Liver (tissue), 9 donors: Measurements from ENCODE around the gene TMEM238L. TPM values are rescaled to one million over a fixed set of nuclear protein-coding genes. Genes with fewer than 3 reads are reported as not detected.

Experiments
- DNase-seq: peaks from one replicate; pipeline ENCODE4 v3.0.0-alpha.2; 2017; ENCODE audit warnings: low spot score
- H3K27ac ChIP-seq, 2 donors: one replicate each; pipeline ENCODE4 v1.7.0; 2013; ENCODE audit warnings: inconsistent platforms in 2 of 2, low read length in 2 of 2, control low read depth in 1 of 2, low read depth in 1 of 2, mild to moderate bottlenecking in 1 of 2
- H3K27me3 ChIP-seq, 4 donors: one replicate each; pipeline versions ENCODE4 v1.6.1 to v1.7.0; 2013; ENCODE audit warnings: low read length in 3 of 4, inconsistent platforms in 1 of 4, mild to moderate bottlenecking in 1 of 4, moderate library complexity in 1 of 4; ENCODE audit not compliant: control insufficient read depth in 4 of 4, insufficient read depth in 4 of 4
- H3K36me3 ChIP-seq, 4 donors: one replicate each; pipeline versions ENCODE4 v1.6.1 to v1.7.0; 2013; ENCODE audit warnings: low read length in 3 of 4, mild to moderate bottlenecking in 3 of 4, low read depth in 1 of 4, moderate library complexity in 1 of 4; ENCODE audit not compliant: control insufficient read depth in 4 of 4, insufficient read depth in 3 of 4
- H3K4me1 ChIP-seq, 4 donors: one replicate each; pipeline versions ENCODE4 v1.6.1 to v1.7.0; 2013; ENCODE audit warnings: low read length in 3 of 4, mild to moderate bottlenecking in 3 of 4, moderate library complexity in 1 of 4; ENCODE audit not compliant: control insufficient read depth in 4 of 4, insufficient read depth in 4 of 4
- H3K4me3 ChIP-seq, 3 donors: one replicate each; pipeline versions ENCODE4 v1.6.1 to v1.7.0; 2013; ENCODE audit warnings: low read length in 3 of 3, control low read depth in 1 of 3, low read depth in 1 of 3, mild to moderate bottlenecking in 1 of 3
- H3K9ac ChIP-seq, 2 donors: one replicate each; pipeline ENCODE4 v1.7.0; 2013; ENCODE audit warnings: low read length in 2 of 2, mild to moderate bottlenecking in 2 of 2, moderate library complexity in 2 of 2, control low read depth in 1 of 2, low read depth in 1 of 2
- H3K9me3 ChIP-seq, 4 donors: one replicate each; pipeline versions ENCODE4 v1.6.1 to v1.7.0; 2013; ENCODE audit warnings: low read length in 3 of 4; ENCODE audit not compliant: control insufficient read depth in 4 of 4
- FOXA1 ChIP-seq: IDR thresholded peaks from 2 replicates; pipeline ENCODE4 v1.6.1; 2016; ENCODE audit warnings: antibody characterized with exemption
- FOXA2 ChIP-seq: IDR thresholded peaks from 2 replicates; pipeline ENCODE4 v1.6.1; 2016; ENCODE audit warnings: antibody characterized with exemption
- GABPA ChIP-seq, 2 donors: IDR thresholded peaks in 1 of 2; conservative IDR thresholded peaks in 1 of 2; 2 replicates each; pipeline ENCODE4 v1.6.1; 2016; ENCODE audit warnings: antibody characterized with exemption in 2 of 2, mild to moderate bottlenecking in 1 of 2, moderate library complexity in 1 of 2
- HNF4A ChIP-seq, 2 donors: conservative IDR thresholded peaks; 2 replicates each; pipeline ENCODE4 v1.6.1; 2016; ENCODE audit warnings: antibody characterized with exemption in 2 of 2, mild to moderate bottlenecking in 2 of 2
- HNF4G ChIP-seq: IDR thresholded peaks from 2 replicates; pipeline ENCODE4 v1.6.1; 2016; ENCODE audit warnings: antibody characterized with exemption
- JUND ChIP-seq, 2 donors: IDR thresholded peaks; 2 replicates each; pipeline ENCODE4 v1.6.1; 2016; ENCODE audit warnings: antibody characterized with exemption in 2 of 2
- NR2F2 ChIP-seq: IDR thresholded peaks from 2 replicates; pipeline ENCODE4 v1.6.1; 2016; ENCODE audit warnings: antibody characterized with exemption
- RAD21 ChIP-seq, 2 donors: IDR thresholded peaks; 2 replicates each; pipeline ENCODE4 v1.6.1; 2016; ENCODE audit warnings: antibody characterized with exemption in 2 of 2, mild to moderate bottlenecking in 2 of 2
- RXRA ChIP-seq, 2 donors: IDR thresholded peaks; 2 replicates each; pipeline ENCODE4 v1.6.1; 2017 to 2018; ENCODE audit warnings: antibody characterized with exemption in 2 of 2, mild to moderate bottlenecking in 1 of 2
- TAF1 ChIP-seq: conservative IDR thresholded peaks from 2 replicates; pipeline ENCODE4 v1.6.1; 2016; ENCODE audit warnings: antibody characterized with exemption, mild to moderate bottlenecking
- YY1 ChIP-seq: IDR thresholded peaks from 2 replicates; pipeline ENCODE4 v1.6.1; 2016; ENCODE audit warnings: antibody characterized with exemption, mild to moderate bottlenecking
- WGBS: extraction: QIAGEN DNeasy Blood & Tissue Kit; methylation state at CpG from one replicate; pipeline ENCODE4 v1.1.7; 2013; 5-methylcytosine and 5-hydroxymethylcytosine counted together
- polyA plus RNA-seq, 2 donors: library from polyadenylated mRNA; stranded (reverse) in 1 of 2; unstranded in 1 of 2; fragments of 200-250 nt in 1 of 2; fragments of >200 nt in 1 of 2; fragmentation: Nextera tagmentation in 1 of 2; extraction: Ambion mirVana in 1 of 2; gene quantifications; one replicate each; pipeline versions ENCODE4 v1.2.1 to v1.2.3, GENCODE V29; 2013 to 2015
- total RNA-seq, 2 donors: library from RNA; depleted of rRNA; stranded (reverse); fragments of >200 nt; gene quantifications; one replicate each; pipeline ENCODE4 v1.2.3, GENCODE V29; 2014
- TF ChIP-seq, protein P1 (sequence below): IDR thresholded peaks from 2 replicates; pipeline ENCODE4 v1.6.1; 2016; ENCODE audit warnings: antibody characterized with exemption
- TF ChIP-seq, protein P2 (sequence below): IDR thresholded peaks from 2 replicates; pipeline ENCODE4 v1.6.1; 2016; ENCODE audit warnings: antibody characterized with exemption, mild to moderate bottlenecking
- TF ChIP-seq, protein P3 (sequence below): IDR thresholded peaks from 2 replicates; pipeline ENCODE4 v1.6.1; 2016; ENCODE audit warnings: antibody characterized with exemption
- TF ChIP-seq, protein P4 (sequence below): IDR thresholded peaks from 2 replicates; pipeline ENCODE4 v1.6.1; 2016; ENCODE audit warnings: antibody characterized with exemption
- TF ChIP-seq, protein P5 (sequence below): fragments of 150-350 bp; IDR thresholded peaks from 2 replicates; pipeline ENCODE4 v1.5.1; 2017; ENCODE audit warnings: improper control_type of control experiment, low read depth, low read length; ENCODE audit not compliant: missing input control
- donor health status: healthy.
- donor health status: healthy.
- donor health status: healthy.
- donor health status: healthy.
- donor health status: healthy.

Gene TMEM238L
- total and polyA plus RNA-seq, 4 donors = 0.85 to 4.2 (median 1.2) TPM; not detected in 1

DNA sequence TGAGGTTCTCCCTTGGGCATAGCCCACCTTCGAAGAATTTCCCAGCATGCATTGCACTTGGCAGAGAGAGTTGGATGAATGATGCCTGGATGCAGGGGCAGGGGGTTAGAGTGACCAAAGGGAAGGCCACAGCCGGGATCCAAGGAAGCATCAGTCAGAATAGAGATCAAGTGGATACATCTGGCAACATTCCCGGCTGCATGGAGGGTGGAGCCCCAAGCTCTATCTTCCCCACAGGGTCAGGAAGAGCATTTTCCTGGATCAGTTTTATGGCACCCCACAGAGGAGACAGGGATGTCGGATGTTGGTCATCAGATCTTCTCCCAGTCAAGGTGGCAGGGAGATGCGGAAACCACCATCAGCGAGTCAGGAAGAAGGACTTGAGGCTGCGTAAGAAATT lies 21.0 kb upstream of the TMEM238L start:
- no peaks in the 10 kb centered on the region for H3K27me3 ChIP-seq
- H3K36me3 ChIP-seq = no peaks in the 10 kb centered on the region
- no peak for DNase-seq
- H3K4me3 ChIP-seq = no peak overlapping the region
- WGBS = 91% methylated on average over 7 of the region's 7 CpGs
- no peaks in the 10 kb centered on the region for H3K9me3 ChIP-seq
- no peak for TF ChIP-seq GABPA (IDR thresholded peaks at IDR 0.05 in 1 of 2, conservative IDR thresholded peaks at IDR 0.05 in 1 of 2)
- no peak for TF ChIP-seq RAD21 (IDR thresholded peaks at IDR 0.05)
- TF ChIP-seq FOXA2 = no peak
- TF ChIP-seq, protein P1, sequence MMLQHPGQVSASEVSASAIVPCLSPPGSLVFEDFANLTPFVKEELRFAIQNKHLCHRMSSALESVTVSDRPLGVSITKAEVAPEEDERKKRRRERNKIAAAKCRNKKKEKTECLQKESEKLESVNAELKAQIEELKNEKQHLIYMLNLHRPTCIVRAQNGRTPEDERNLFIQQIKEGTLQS = no peak
- no peaks in the 10 kb centered on the region for H3K4me1 ChIP-seq
- H3K9ac ChIP-seq = no peak overlapping the region
- no peak overlapping the region for H3K27ac ChIP-seq

DNA sequence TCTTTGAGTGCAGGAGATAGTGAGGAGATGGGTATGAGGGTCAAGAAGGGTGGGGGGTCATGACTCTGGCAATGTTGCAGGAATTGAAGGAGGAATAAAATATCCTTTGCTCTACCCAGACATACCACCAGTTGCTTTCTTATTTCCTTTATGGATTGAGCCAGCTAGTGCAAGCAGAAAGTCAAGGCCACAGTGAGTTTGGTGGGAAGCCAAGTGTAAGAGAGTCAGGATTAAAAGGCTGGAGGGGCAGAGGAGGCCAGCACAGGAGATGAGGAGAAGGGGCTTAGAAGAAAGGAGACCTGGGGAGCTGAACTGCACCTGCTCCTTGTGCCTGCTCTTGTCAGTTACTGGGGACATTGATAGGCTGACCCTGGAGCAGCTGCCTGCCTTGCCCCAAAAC lies 17.9 kb upstream of the TMEM238L start:
- Histone ChIP-seq H3K27me3 (no peaks in the 10 kb centered on the region), H3K9me3 (no peaks in the 10 kb centered on the region), H3K36me3 (no peaks in the 10 kb centered on the region), H3K9ac (no peak overlapping the region), H3K4me3 (no peak overlapping the region), H3K4me1 (no peaks in the 10 kb centered on the region), H3K27ac (no peak overlapping the region)
- DNase-seq = no peak
- TF ChIP-seq GABPA (IDR thresholded peaks at IDR 0.05 in 1 of 2, conservative IDR thresholded peaks at IDR 0.05 in 1 of 2) = no peak
- TF ChIP-seq HNF4G = no peak
- TF ChIP-seq, protein P2, sequence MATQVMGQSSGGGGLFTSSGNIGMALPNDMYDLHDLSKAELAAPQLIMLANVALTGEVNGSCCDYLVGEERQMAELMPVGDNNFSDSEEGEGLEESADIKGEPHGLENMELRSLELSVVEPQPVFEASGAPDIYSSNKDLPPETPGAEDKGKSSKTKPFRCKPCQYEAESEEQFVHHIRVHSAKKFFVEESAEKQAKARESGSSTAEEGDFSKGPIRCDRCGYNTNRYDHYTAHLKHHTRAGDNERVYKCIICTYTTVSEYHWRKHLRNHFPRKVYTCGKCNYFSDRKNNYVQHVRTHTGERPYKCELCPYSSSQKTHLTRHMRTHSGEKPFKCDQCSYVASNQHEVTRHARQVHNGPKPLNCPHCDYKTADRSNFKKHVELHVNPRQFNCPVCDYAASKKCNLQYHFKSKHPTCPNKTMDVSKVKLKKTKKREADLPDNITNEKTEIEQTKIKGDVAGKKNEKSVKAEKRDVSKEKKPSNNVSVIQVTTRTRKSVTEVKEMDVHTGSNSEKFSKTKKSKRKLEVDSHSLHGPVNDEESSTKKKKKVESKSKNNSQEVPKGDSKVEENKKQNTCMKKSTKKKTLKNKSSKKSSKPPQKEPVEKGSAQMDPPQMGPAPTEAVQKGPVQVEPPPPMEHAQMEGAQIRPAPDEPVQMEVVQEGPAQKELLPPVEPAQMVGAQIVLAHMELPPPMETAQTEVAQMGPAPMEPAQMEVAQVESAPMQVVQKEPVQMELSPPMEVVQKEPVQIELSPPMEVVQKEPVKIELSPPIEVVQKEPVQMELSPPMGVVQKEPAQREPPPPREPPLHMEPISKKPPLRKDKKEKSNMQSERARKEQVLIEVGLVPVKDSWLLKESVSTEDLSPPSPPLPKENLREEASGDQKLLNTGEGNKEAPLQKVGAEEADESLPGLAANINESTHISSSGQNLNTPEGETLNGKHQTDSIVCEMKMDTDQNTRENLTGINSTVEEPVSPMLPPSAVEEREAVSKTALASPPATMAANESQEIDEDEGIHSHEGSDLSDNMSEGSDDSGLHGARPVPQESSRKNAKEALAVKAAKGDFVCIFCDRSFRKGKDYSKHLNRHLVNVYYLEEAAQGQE = no peak

DNA sequence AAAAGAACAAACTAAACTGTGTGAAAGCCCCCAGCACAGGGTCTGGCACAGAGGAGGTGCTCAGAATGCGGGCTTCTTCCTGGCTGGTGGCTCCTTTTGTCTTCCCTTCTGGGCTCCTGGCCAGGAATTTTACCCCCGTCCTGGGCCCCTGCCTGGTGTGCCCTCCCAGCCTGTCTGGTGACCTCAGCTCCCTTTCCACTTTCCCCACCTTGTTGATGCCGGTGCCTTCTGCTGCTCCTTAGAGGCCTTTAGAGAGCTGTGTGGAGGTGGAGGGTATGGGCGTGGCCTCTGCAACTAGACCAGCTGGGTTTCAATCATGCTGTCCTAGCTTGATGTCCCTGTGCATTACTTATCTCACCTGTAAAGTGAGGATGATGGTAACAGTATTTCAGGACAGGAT lies 17.2 kb upstream of the TMEM238L start:
- no peak for DNase-seq
- Histone ChIP-seq H3K27ac (no peak overlapping the region), H3K4me3 (no peak overlapping the region), H3K9ac (no peak overlapping the region), H3K4me1 (no peaks in the 10 kb centered on the region), H3K27me3 (no peaks in the 10 kb centered on the region), H3K9me3 (no peaks in the 10 kb centered on the region), H3K36me3 (no peaks in the 10 kb centered on the region)
- TF ChIP-seq, protein P3, sequence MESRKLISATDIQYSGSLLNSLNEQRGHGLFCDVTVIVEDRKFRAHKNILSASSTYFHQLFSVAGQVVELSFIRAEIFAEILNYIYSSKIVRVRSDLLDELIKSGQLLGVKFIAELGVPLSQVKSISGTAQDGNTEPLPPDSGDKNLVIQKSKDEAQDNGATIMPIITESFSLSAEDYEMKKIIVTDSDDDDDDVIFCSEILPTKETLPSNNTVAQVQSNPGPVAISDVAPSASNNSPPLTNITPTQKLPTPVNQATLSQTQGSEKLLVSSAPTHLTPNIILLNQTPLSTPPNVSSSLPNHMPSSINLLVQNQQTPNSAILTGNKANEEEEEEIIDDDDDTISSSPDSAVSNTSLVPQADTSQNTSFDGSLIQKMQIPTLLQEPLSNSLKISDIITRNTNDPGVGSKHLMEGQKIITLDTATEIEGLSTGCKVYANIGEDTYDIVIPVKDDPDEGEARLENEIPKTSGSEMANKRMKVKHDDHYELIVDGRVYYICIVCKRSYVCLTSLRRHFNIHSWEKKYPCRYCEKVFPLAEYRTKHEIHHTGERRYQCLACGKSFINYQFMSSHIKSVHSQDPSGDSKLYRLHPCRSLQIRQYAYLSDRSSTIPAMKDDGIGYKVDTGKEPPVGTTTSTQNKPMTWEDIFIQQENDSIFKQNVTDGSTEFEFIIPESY = no peak
- TF ChIP-seq TAF1 (no peak), RXRA (IDR thresholded peaks at IDR 0.05) (no peak), JUND (IDR thresholded peaks at IDR 0.05) (no peak), FOXA1 (no peak), RAD21 (IDR thresholded peaks at IDR 0.05) (no peak), NR2F2 (no peak), FOXA2 (no peak), GABPA (IDR thresholded peaks at IDR 0.05 in 1 of 2, conservative IDR thresholded peaks at IDR 0.05 in 1 of 2) (no peak), HNF4A (conservative IDR thresholded peaks at IDR 0.05) (no peak), YY1 (no peak)
- TF ChIP-seq, protein P2 = no peak
- TF ChIP-seq, protein P4, sequence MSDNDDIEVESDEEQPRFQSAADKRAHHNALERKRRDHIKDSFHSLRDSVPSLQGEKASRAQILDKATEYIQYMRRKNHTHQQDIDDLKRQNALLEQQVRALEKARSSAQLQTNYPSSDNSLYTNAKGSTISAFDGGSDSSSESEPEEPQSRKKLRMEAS = no peak
- TF ChIP-seq, protein P1 = no peak
- TF ChIP-seq, protein P5, sequence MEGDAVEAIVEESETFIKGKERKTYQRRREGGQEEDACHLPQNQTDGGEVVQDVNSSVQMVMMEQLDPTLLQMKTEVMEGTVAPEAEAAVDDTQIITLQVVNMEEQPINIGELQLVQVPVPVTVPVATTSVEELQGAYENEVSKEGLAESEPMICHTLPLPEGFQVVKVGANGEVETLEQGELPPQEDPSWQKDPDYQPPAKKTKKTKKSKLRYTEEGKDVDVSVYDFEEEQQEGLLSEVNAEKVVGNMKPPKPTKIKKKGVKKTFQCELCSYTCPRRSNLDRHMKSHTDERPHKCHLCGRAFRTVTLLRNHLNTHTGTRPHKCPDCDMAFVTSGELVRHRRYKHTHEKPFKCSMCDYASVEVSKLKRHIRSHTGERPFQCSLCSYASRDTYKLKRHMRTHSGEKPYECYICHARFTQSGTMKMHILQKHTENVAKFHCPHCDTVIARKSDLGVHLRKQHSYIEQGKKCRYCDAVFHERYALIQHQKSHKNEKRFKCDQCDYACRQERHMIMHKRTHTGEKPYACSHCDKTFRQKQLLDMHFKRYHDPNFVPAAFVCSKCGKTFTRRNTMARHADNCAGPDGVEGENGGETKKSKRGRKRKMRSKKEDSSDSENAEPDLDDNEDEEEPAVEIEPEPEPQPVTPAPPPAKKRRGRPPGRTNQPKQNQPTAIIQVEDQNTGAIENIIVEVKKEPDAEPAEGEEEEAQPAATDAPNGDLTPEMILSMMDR = no peak
- 79% methylated on average over 4 of the region's 4 CpGs for WGBS
